CD14-positive monocyte (primary cell): ENCODE measurements around the gene TMEM236. TPM values are rescaled to one million over a fixed set of nuclear protein-coding genes. Genes with fewer than 3 reads are reported as not detected.

Experiments
- DNase-seq, 3 donors: peaks; one replicate each; pipeline ENCODE4 v3.0.0-alpha.2; 2011 to 2022
- H2AFZ ChIP-seq: 2 replicates; pipeline ENCODE4 v1.6.0; 2012; ENCODE audit warnings: mild to moderate bottlenecking, low read depth, low read length, inconsistent platforms; ENCODE audit not compliant: insufficient read depth, poor library complexity, severe bottlenecking
- H3K27ac ChIP-seq, 2 donors: 1 replicate in 1 of 2; 2 replicates in 1 of 2; pipeline ENCODE4 v1.5.1; 2012 to 2013; ENCODE audit warnings: low read length in 2 of 2, control low read depth in 1 of 2, inconsistent platforms in 1 of 2, low read depth in 1 of 2, mild to moderate bottlenecking in 1 of 2
- H3K27me3 ChIP-seq, 2 donors: one replicate each; pipeline versions ENCODE4 v1.6.0 to v1.6.1; 2011 to 2013; ENCODE audit warnings: low read length in 2 of 2; ENCODE audit not compliant: control insufficient read depth in 2 of 2, insufficient read depth in 2 of 2
- H3K36me3 ChIP-seq, 2 donors: replicated peaks in 1 of 2; 1 replicate in 1 of 2; 2 replicates in 1 of 2; pipeline versions ENCODE4 v1.5.1 to v1.6.1; 2012 to 2013; ENCODE audit warnings: low read length in 2 of 2, control low read depth in 1 of 2, inconsistent platforms in 1 of 2, mild to moderate bottlenecking in 1 of 2; ENCODE audit not compliant: insufficient read depth in 2 of 2, control insufficient read depth in 1 of 2
- H3K4me1 ChIP-seq, 2 donors: 1 replicate in 1 of 2; 2 replicates in 1 of 2; pipeline versions ENCODE4 v1.5.1 to v1.6.1; 2012 to 2013; ENCODE audit warnings: low read length in 2 of 2, control low read depth in 1 of 2, inconsistent platforms in 1 of 2, mild to moderate bottlenecking in 1 of 2, moderate library complexity in 1 of 2; ENCODE audit not compliant: insufficient read depth in 2 of 2, control insufficient read depth in 1 of 2
- H3K4me2 ChIP-seq: replicated peaks from 2 replicates; pipeline ENCODE3; 2012; ENCODE audit warnings: low read length, moderate library complexity, mild to moderate bottlenecking; ENCODE audit not compliant: poor library complexity, severe bottlenecking; ENCODE audit errors: extremely low read depth
- H3K4me3 ChIP-seq, 3 experiments: fragments of 200-600 bp in 1 of 3; sonication (generic) in 1 of 3; replicated peaks in 1 of 3; 1 replicate in 2 of 3; 2 replicates in 1 of 3; pipeline ENCODE4 v1.5.1; 2011 to 2013; ENCODE audit warnings: low read length in 3 of 3, mild to moderate bottlenecking in 3 of 3, control low read depth in 2 of 3, low read depth in 2 of 3, inconsistent platforms in 1 of 3, moderate library complexity in 1 of 3
- H3K79me2 ChIP-seq: 2 replicates; pipeline ENCODE4 v1.6.0; 2012; ENCODE audit warnings: mild to moderate bottlenecking, control low read depth, inconsistent platforms, low read length, moderate library complexity; ENCODE audit not compliant: insufficient read depth
- H3K9ac ChIP-seq: 2 replicates; pipeline ENCODE4 v1.6.0; 2017; ENCODE audit warnings: low read length, mild to moderate bottlenecking; ENCODE audit not compliant: insufficient read depth, poor library complexity, severe bottlenecking
- H3K9me3 ChIP-seq, 2 donors: replicated peaks in 1 of 2; 1 replicate in 1 of 2; 2 replicates in 1 of 2; pipeline versions ENCODE4 v1.5.1 to v1.6.1; 2012 to 2013; ENCODE audit warnings: low read length in 2 of 2, control low read depth in 1 of 2; ENCODE audit not compliant: control insufficient read depth in 1 of 2, insufficient read depth in 1 of 2
- H4K20me1 ChIP-seq: 2 replicates; pipeline ENCODE4 v1.6.0; 2012; ENCODE audit warnings: mild to moderate bottlenecking, low read length, control low read depth, moderate library complexity; ENCODE audit not compliant: insufficient read depth
- H3K27ac Mint-ChIP-seq, 7 donors: one replicate each; pipeline ENCODE4 v1.8.0; 2020; ENCODE audit warnings: mild to moderate bottlenecking in 7 of 7, mixed read lengths in 7 of 7, moderate library complexity in 6 of 7, inconsistent platforms in 2 of 7
- H3K27me3 Mint-ChIP-seq, 3 donors: one replicate each; pipeline ENCODE4 v1.8.0; 2021 to 2022; ENCODE audit warnings: low read depth in 3 of 3, mild to moderate bottlenecking in 3 of 3, mixed read lengths in 3 of 3, moderate library complexity in 3 of 3, inconsistent platforms in 1 of 3
- H3K36me3 Mint-ChIP-seq, 2 donors: one replicate each; pipeline ENCODE4 v1.8.0; 2020; ENCODE audit warnings: mixed read lengths in 2 of 2, inconsistent platforms in 1 of 2, mild to moderate bottlenecking in 1 of 2
- H3K4me1 Mint-ChIP-seq: one replicate; pipeline ENCODE4 v1.8.0; 2020; ENCODE audit warnings: mild to moderate bottlenecking, mixed read lengths
- H3K4me3 Mint-ChIP-seq, 2 donors: one replicate each; pipeline ENCODE4 v1.8.0; 2020; ENCODE audit warnings: mild to moderate bottlenecking in 2 of 2, mixed read lengths in 2 of 2, moderate library complexity in 1 of 2
- H3K9me3 Mint-ChIP-seq, 7 donors: one replicate each; pipeline ENCODE4 v1.8.0; 2020 to 2022; ENCODE audit warnings: mixed read lengths in 7 of 7, mild to moderate bottlenecking in 6 of 7, moderate library complexity in 6 of 7, inconsistent platforms in 2 of 7
- CTCF ChIP-seq: fragments of 200-600 bp; IDR thresholded peaks from one replicate; pipeline ENCODE4 v1.8.0; 2022; ENCODE audit warnings: antibody characterized with exemption, mild to moderate bottlenecking
- WGBS: methylation state at CpG from one replicate; pipeline ENCODE4 v1.1.5; 2013; ENCODE audit warnings: missing lambda C conversion rate; ENCODE audit not compliant: insufficient coverage; 5-methylcytosine and 5-hydroxymethylcytosine counted together
- intact Hi-C, 2 donors: fragments of 100-400 bp; cut with micrococcal nuclease; formaldehyde crosslinking; loops; one replicate each; pipeline versions ENCODE4 v1.15.0 to v1.15.1; 2023
- polyA plus RNA-seq, 3 donors: library from polyadenylated mRNA; depleted of rRNA in 1 of 3; unstranded in 2 of 3; stranded (reverse) in 1 of 3; fragments of 300-500 nt in 2 of 3; fragments of >200 nt in 1 of 3; fragmentation: Illumina TruSeq in 2 of 3; gene quantifications; 1 replicate in 2 of 3; 2 replicates in 1 of 3; pipeline ENCODE4 v1.2.3, GENCODE V29; 2012 to 2021

The TMEM236 gene
- polyA plus RNA-seq, 3 donors: 0.08 TPM; not detected in 2

- H3K27ac ChIP-seq: no peak overlapping the region
- no peak overlapping the region for H3K4me3 Mint-ChIP-seq
- peaks cover 0 to 4% (median 0%) of the 10 kb centered on the region in 7 donors for H3K9me3 Mint-ChIP-seq
- no peak overlapping the region for H3K9ac ChIP-seq
- H3K27ac Mint-ChIP-seq: peak overlapping the region in 1 of 7 donors; percentile 71
- TF ChIP-seq CTCF: no peak
- H3K4me3 ChIP-seq: no peak overlapping the region
- no peak overlapping the region for H3K4me2 ChIP-seq
- H3K4me1 Mint-ChIP-seq: peaks cover 16% of the 10 kb centered on the region
- 100% methylated on average over 2 of the region's 11 CpGs for WGBS
- H2AFZ ChIP-seq: no peak overlapping the region
- H3K36me3 Mint-ChIP-seq: no peaks in the 10 kb centered on the region
- no peaks in the 10 kb centered on the region for H4K20me1 ChIP-seq
- H3K79me2 ChIP-seq: no peaks in the 10 kb centered on the region
- no peaks in the 10 kb centered on the region for H3K36me3 ChIP-seq
- no peaks in the 10 kb centered on the region for H3K9me3 ChIP-seq
- H3K27me3 ChIP-seq: no peaks in the 10 kb centered on the region
- H3K27me3 Mint-ChIP-seq: peaks cover 0 to 2% (median 0%) of the 10 kb centered on the region in 3 donors
- peaks cover 14 to 18% of the 10 kb centered on the region in 2 donors for H3K4me1 ChIP-seq
- no peak for DNase-seq
- intact Hi-C loops: loop anchor here in 1 of 2 donors (10.0 kb wide), 1 partner anchor 52 kb away; no protein-coding TSS in a partner anchor
Observed at GRCh38 chr10:17802350-17802749, 50.3 kb downstream of the TMEM236 start.

GRCh38 chr10:17802976-17803375, 51.0 kb downstream of the TMEM236 start:
- no peaks in the 10 kb centered on the region for H3K36me3 ChIP-seq
- H3K9me3 Mint-ChIP-seq: peaks cover 0 to 4% (median 0%) of the 10 kb centered on the region in 7 donors
- no peak for TF ChIP-seq CTCF
- intact Hi-C loops: loop anchor here in 1 of 2 donors (10.0 kb wide), 1 partner anchor 52 kb away; no protein-coding TSS in a partner anchor
- H3K79me2 ChIP-seq: no peaks in the 10 kb centered on the region
- H3K27me3 Mint-ChIP-seq: peaks cover 0 to 2% (median 0%) of the 10 kb centered on the region in 3 donors
- H3K4me3 ChIP-seq: no peak overlapping the region
- no peak overlapping the region for H2AFZ ChIP-seq
- WGBS: no CpG with 5 or more reads among the region's 1 CpG
- no peak overlapping the region for H3K9ac ChIP-seq
- H3K4me1 ChIP-seq: peaks cover 14 to 18% of the 10 kb centered on the region in 2 donors
- H3K4me1 Mint-ChIP-seq: peaks cover 16% of the 10 kb centered on the region
- no peak overlapping the region for H3K4me2 ChIP-seq
- no peaks in the 10 kb centered on the region for H4K20me1 ChIP-seq
- no peak overlapping the region for H3K27ac ChIP-seq
- H3K27ac Mint-ChIP-seq: no peak overlapping the region
- DNase-seq: no peak
- H3K9me3 ChIP-seq: no peaks in the 10 kb centered on the region
- no peaks in the 10 kb centered on the region for H3K27me3 ChIP-seq
- no peak overlapping the region for H3K4me3 Mint-ChIP-seq
- H3K36me3 Mint-ChIP-seq: no peaks in the 10 kb centered on the region
